Measurements from ENCODE around the gene PRKCA.
"Not testable (repeated sequence)": the region's sequence is repeated elsewhere in the genome, so short reads cannot be mapped to it uniquely, and the experiment has no call there.

The PRKCA gene

GRCh38 chr17:66326476-66327047 is 24.1 kb downstream of the PRKCA start:
- DNase-seq (ENCODE audit: low spot score) = no peak

GRCh38 chr17:66330646-66331037 is 28.2 kb downstream of the PRKCA start:
- DNase-seq (ENCODE audit: low spot score) = no peak

GRCh38 chr17:66331038-66331816 is 28.8 kb downstream of the PRKCA start:
- no peak for DNase-seq (ENCODE audit: low spot score)

- no peak for DNase-seq (ENCODE audit: low spot score)
Measured at GRCh38 chr17:66335797-66336196, 33.4 kb downstream of the PRKCA start.

- no peak for DNase-seq (ENCODE audit: low spot score)
Measured at GRCh38 chr17:66337268-66337667, 34.9 kb downstream of the PRKCA start.

GRCh38 chr17:66337866-66338485 is 35.6 kb downstream of the PRKCA start:
- no peak for DNase-seq (ENCODE audit: low spot score)

- no peak for DNase-seq (ENCODE audit: low spot score)
Measured at GRCh38 chr17:66338937-66339336, 36.5 kb downstream of the PRKCA start.

- no peak for DNase-seq (ENCODE audit: low spot score)
Measured at GRCh38 chr17:66339561-66339960, 37.1 kb downstream of the PRKCA start.

- DNase-seq (ENCODE audit: low spot score) = no peak
Measured at GRCh38 chr17:66340720-66341119, 38.3 kb downstream of the PRKCA start.

- DNase-seq (ENCODE audit: low spot score) = no peak
Measured at GRCh38 chr17:66341462-66341861, 39.0 kb downstream of the PRKCA start.

- DNase-seq (ENCODE audit: low spot score) = not testable (repeated sequence)
Measured at GRCh38 chr17:66342263-66342662, 39.9 kb downstream of the PRKCA start.

- DNase-seq (ENCODE audit: low spot score) = no peak
Measured at GRCh38 chr17:66343531-66344078, 41.2 kb downstream of the PRKCA start.

GRCh38 chr17:66344473-66344872 is 42.1 kb downstream of the PRKCA start:
- no peak for DNase-seq (ENCODE audit: low spot score)

- DNase-seq (ENCODE audit: low spot score) = no peak
Measured at GRCh38 chr17:66345264-66345663, 42.9 kb downstream of the PRKCA start.

- not testable (repeated sequence) for DNase-seq (ENCODE audit: low spot score)
Measured at GRCh38 chr17:66345949-66346638, 43.7 kb downstream of the PRKCA start.

GRCh38 chr17:66347661-66348514 is 45.5 kb downstream of the PRKCA start:
- peak; percentile 32 for DNase-seq (ENCODE audit: low spot score)

GRCh38 chr17:66348584-66349165 is 46.3 kb downstream of the PRKCA start:
- peak; percentile 68 for DNase-seq (ENCODE audit: low spot score)

GRCh38 chr17:66349521-66350254 is 47.3 kb downstream of the PRKCA start:
- no peak for DNase-seq (ENCODE audit: low spot score)

- not testable (repeated sequence) for DNase-seq (ENCODE audit: low spot score)
Measured at GRCh38 chr17:66350576-66350975, 48.2 kb downstream of the PRKCA start.

- DNase-seq (ENCODE audit: low spot score) = no peak
Measured at GRCh38 chr17:66351033-66351432, 48.6 kb downstream of the PRKCA start.
